HG02870 (cell line): Measurements from ENCODE around the gene DNAH17.
"Not testable (repeated sequence)": the region's sequence is repeated elsewhere in the genome, so short reads cannot be mapped to it uniquely, and the experiment has no call there.

ENCODE experiments used
- ATAC-seq: cut with Tn5 transposase; IDR thresholded peaks from one replicate; pipeline ENCODE4 v1.9.1; 2021; ENCODE audit warnings: mild to moderate bottlenecking, moderate library complexity; ENCODE audit not compliant: unreplicated experiment

DNAH17 gene

GRCh38 chr17:78484271-78485246 lies 92.6 kb downstream of the DNAH17 start:
- no peak for ATAC-seq

- no peak for ATAC-seq
These were observed 97.8 kb downstream of the DNAH17 start for GRCh38 chr17:78479369-78479768.

GRCh38 chr17:78478757-78479297 lies 98.4 kb downstream of the DNAH17 start:
- ATAC-seq, result no peak

GRCh38 chr17:78477913-78478756 lies 99.1 kb downstream of the DNAH17 start:
- ATAC-seq, result no peak

GRCh38 chr17:78476973-78477372 lies 100.2 kb downstream of the DNAH17 start:
- no peak for ATAC-seq

- no peak for ATAC-seq
These were observed 101.0 kb downstream of the DNAH17 start for GRCh38 chr17:78476149-78476548.

- ATAC-seq, result no peak
These were observed 102.0 kb downstream of the DNAH17 start for GRCh38 chr17:78475211-78475610.

- peak; percentile 70 for ATAC-seq
These were observed 102.5 kb downstream of the DNAH17 start for GRCh38 chr17:78474614-78475146.

- no peak for ATAC-seq
These were observed 103.1 kb downstream of the DNAH17 start for GRCh38 chr17:78473951-78474613.

- no peak for ATAC-seq
These were observed 104.9 kb downstream of the DNAH17 start for GRCh38 chr17:78472035-78472905.

- no peak for ATAC-seq
These were observed 105.6 kb downstream of the DNAH17 start for GRCh38 chr17:78471635-78472034.

- no peak for ATAC-seq
These were observed 107.8 kb downstream of the DNAH17 start for GRCh38 chr17:78469443-78469842.

- no peak for ATAC-seq
These were observed 108.8 kb downstream of the DNAH17 start for GRCh38 chr17:78468366-78468765.

GRCh38 chr17:78466786-78467715 lies 110.1 kb downstream of the DNAH17 start:
- ATAC-seq, result no peak

- ATAC-seq, result not testable (repeated sequence)
These were observed 110.9 kb downstream of the DNAH17 start for GRCh38 chr17:78466109-78466785.

GRCh38 chr17:78462148-78462547 lies 115.0 kb downstream of the DNAH17 start:
- no peak for ATAC-seq

- ATAC-seq, result no peak
These were observed 115.5 kb downstream of the DNAH17 start for GRCh38 chr17:78461799-78462053.
